HEK293 (cell line): ENCODE results near the gene DCAF7.

Experiments
- BCL11B ChIP-seq: fragments of 450-650 bp; formaldehyde crosslinking; IDR thresholded peaks from 2 replicates; pipeline ENCODE4 v1.5.1; 2016; ENCODE audit warnings: low read depth, missing biosample characterization, missing genetic modification characterization
- BCL6B ChIP-seq: fragments of 450-650 bp; formaldehyde crosslinking; IDR thresholded peaks from 2 replicates; pipeline ENCODE4 v1.5.1; 2017; ENCODE audit warnings: missing biosample characterization, missing genetic modification characterization
- KLF7 ChIP-seq: fragments of 450-650 bp; formaldehyde crosslinking; IDR thresholded peaks from 2 replicates; pipeline ENCODE4 v1.5.1; 2016; ENCODE audit warnings: missing biosample characterization, missing genetic modification characterization, borderline replicate concordance
- PRDM6 ChIP-seq: fragments of 450-650 bp; formaldehyde crosslinking; IDR thresholded peaks from 2 replicates; pipeline ENCODE4 v1.5.1; 2017; ENCODE audit warnings: missing biosample characterization, missing genetic modification characterization
- TSHZ1 ChIP-seq: fragments of 450-650 bp; formaldehyde crosslinking; IDR thresholded peaks from 2 replicates; pipeline ENCODE4 v1.5.1; 2016; ENCODE audit warnings: missing biosample characterization, missing genetic modification characterization, borderline replicate concordance
- ZBTB20 ChIP-seq: fragments of 450-650 bp; formaldehyde crosslinking; IDR thresholded peaks from 2 replicates; pipeline ENCODE4 v1.5.1; 2016; ENCODE audit warnings: missing biosample characterization, missing genetic modification characterization
- ZBTB8A ChIP-seq: fragments of 450-650 bp; formaldehyde crosslinking; IDR thresholded peaks from 2 replicates; pipeline ENCODE4 v1.5.1; 2016; ENCODE audit warnings: missing biosample characterization, missing genetic modification characterization
- ZFP41 ChIP-seq: fragments of 450-650 bp; formaldehyde crosslinking; IDR thresholded peaks from 2 replicates; pipeline ENCODE4 v1.5.1; 2016; ENCODE audit warnings: missing biosample characterization, missing genetic modification characterization, borderline replicate concordance
- ZFP69B ChIP-seq: fragments of 450-650 bp; formaldehyde crosslinking; IDR thresholded peaks from 2 replicates; pipeline ENCODE4 v1.5.1; 2016; ENCODE audit warnings: missing biosample characterization, missing genetic modification characterization
- ZNF112 ChIP-seq: fragments of 450-650 bp; formaldehyde crosslinking; IDR thresholded peaks from 2 replicates; pipeline ENCODE4 v1.5.0; 2017; ENCODE audit warnings: missing biosample characterization, missing genetic modification characterization
- ZNF148 ChIP-seq: fragments of 450-650 bp; formaldehyde crosslinking; IDR thresholded peaks from 2 replicates; pipeline ENCODE4 v1.5.0; 2017; ENCODE audit warnings: missing biosample characterization, missing genetic modification characterization, borderline replicate concordance
- ZNF174 ChIP-seq: fragments of 450-650 bp; formaldehyde crosslinking; IDR thresholded peaks from 2 replicates; pipeline ENCODE4 v1.5.0; 2017; ENCODE audit warnings: missing biosample characterization, mild to moderate bottlenecking, missing genetic modification characterization
- ZNF175 ChIP-seq: fragments of 450-650 bp; formaldehyde crosslinking; IDR thresholded peaks from 2 replicates; pipeline ENCODE4 v1.5.1; 2016; ENCODE audit warnings: missing biosample characterization, missing genetic modification characterization
- ZNF202 ChIP-seq: fragments of 450-650 bp; formaldehyde crosslinking; IDR thresholded peaks from 2 replicates; pipeline ENCODE4 v1.5.1; 2016; ENCODE audit warnings: missing biosample characterization, missing genetic modification characterization, borderline replicate concordance
- ZNF221 ChIP-seq: fragments of 450-650 bp; formaldehyde crosslinking; IDR thresholded peaks from 2 replicates; pipeline ENCODE4 v1.5.1; 2017; ENCODE audit warnings: missing biosample characterization, missing genetic modification characterization, borderline replicate concordance
- ZNF292 ChIP-seq: fragments of 450-650 bp; formaldehyde crosslinking; IDR thresholded peaks from 2 replicates; pipeline ENCODE4 v1.5.1; 2016; ENCODE audit warnings: low read depth, missing biosample characterization, missing genetic modification characterization, borderline replicate concordance
- ZNF302 ChIP-seq: fragments of 450-650 bp; formaldehyde crosslinking; IDR thresholded peaks from 2 replicates; pipeline ENCODE4 v1.5.1; 2016; ENCODE audit warnings: missing biosample characterization, missing genetic modification characterization, low read depth
- ZNF473 ChIP-seq: fragments of 450-650 bp; formaldehyde crosslinking; IDR thresholded peaks from 2 replicates; pipeline ENCODE4 v1.5.1; 2017; ENCODE audit warnings: missing biosample characterization, missing genetic modification characterization
- ZNF514 ChIP-seq: fragments of 450-650 bp; formaldehyde crosslinking; IDR thresholded peaks from 2 replicates; pipeline ENCODE4 v1.5.1; 2016; ENCODE audit warnings: missing biosample characterization, missing genetic modification characterization
- ZNF529 ChIP-seq: fragments of 450-650 bp; formaldehyde crosslinking; IDR thresholded peaks from 2 replicates; pipeline ENCODE4 v1.5.1; 2017; ENCODE audit warnings: missing genetic modification characterization, missing biosample characterization; ENCODE audit not compliant: insufficient replicate concordance
- ZNF555 ChIP-seq: fragments of 450-650 bp; formaldehyde crosslinking; conservative IDR thresholded peaks from 2 replicates; pipeline ENCODE4 v1.5.1; 2017; ENCODE audit warnings: missing biosample characterization, mild to moderate bottlenecking, missing genetic modification characterization, inconsistent platforms
- ZNF585B ChIP-seq: fragments of 450-650 bp; formaldehyde crosslinking; IDR thresholded peaks from 2 replicates; pipeline ENCODE4 v1.5.1; 2016; ENCODE audit warnings: missing biosample characterization, missing genetic modification characterization
- ZNF621 ChIP-seq: fragments of 450-650 bp; formaldehyde crosslinking; IDR thresholded peaks from 2 replicates; pipeline ENCODE4 v1.5.1; 2017; ENCODE audit warnings: missing biosample characterization, missing genetic modification characterization
- ZNF645 ChIP-seq: fragments of 450-650 bp; formaldehyde crosslinking; IDR thresholded peaks from 2 replicates; pipeline ENCODE4; 2016; ENCODE audit warnings: missing biosample characterization, missing genetic modification characterization
- ZNF664 ChIP-seq: fragments of 450-650 bp; formaldehyde crosslinking; IDR thresholded peaks from 2 replicates; pipeline ENCODE4 v1.5.1; 2016; ENCODE audit warnings: missing biosample characterization, missing genetic modification characterization
- ZNF692 ChIP-seq: fragments of 450-650 bp; formaldehyde crosslinking; IDR thresholded peaks from 2 replicates; pipeline ENCODE4 v1.5.1; 2016; ENCODE audit warnings: missing biosample characterization, missing genetic modification characterization
- ZNF837 ChIP-seq: fragments of 450-650 bp; formaldehyde crosslinking; IDR thresholded peaks from 2 replicates; pipeline ENCODE4 v1.5.1; 2016; ENCODE audit warnings: missing biosample characterization, missing genetic modification characterization

Gene DCAF7

GRCh38 chr17:63621684-63622573, 71.7 kb downstream of the DCAF7 start, which contains the start of gene MAP3K3 (continued):
- TF ChIP-seq ZNF621 (no peak), ZNF302 (tag by site-specific recombination) (no peak), ZBTB20 (tag by site-specific recombination) (peak; percentile 95), ZBTB8A (tag by site-specific recombination) (peak; percentile 100), ZNF645 (tag by site-specific recombination) (no peak), ZNF585B (no peak), ZNF202 (tag by site-specific recombination) (no peak), ZNF292 (tag by site-specific recombination) (no peak), KLF7 (tag by site-specific recombination) (peak; percentile 93), ZNF529 (no peak), ZNF174 (tag by site-specific recombination) (no peak), TSHZ1 (tag by site-specific recombination) (peak; percentile 79), ZNF221 (tag by site-specific recombination) (no peak), ZNF175 (no peak), ZNF514 (tag by site-specific recombination) (no peak), ZNF664 (tag by site-specific recombination) (no peak), ZNF148 (tag by site-specific recombination) (no peak), ZNF473 (no peak), BCL6B (tag by site-specific recombination) (no peak), ZNF837 (no peak), PRDM6 (tag by site-specific recombination) (no peak), BCL11B (tag by site-specific recombination) (peak; percentile 65; the same call in 1 of the 2 replicates), ZFP41 (tag by site-specific recombination) (no peak), ZNF692 (tag by site-specific recombination) (peak; percentile 74), ZFP69B (tag by site-specific recombination) (peak; percentile 83), ZNF112 (tag by site-specific recombination) (no peak), ZNF555 (tag by site-specific recombination) (no peak)
